DOHH2 (cell line): ENCODE data around the gene TNFRSF6B.

Source experiments
- EZH2phosphoT487 ChIP-seq: fragments of 200-600 bp; sonication (generic); IDR thresholded peaks from 2 replicates; pipeline ENCODE4 v1.6.1; 2017; ENCODE audit warnings: borderline replicate concordance, mild to moderate bottlenecking, antibody characterized with exemption, low read length, moderate library complexity, mixed read lengths
- TF ChIP-seq, protein P1 (sequence below): fragments of 200-600 bp; sonication (generic); IDR thresholded peaks from one replicate; pipeline ENCODE4 v1.5.1; 2014; ENCODE audit warnings: antibody characterized with exemption, mild to moderate bottlenecking, low read depth, low read length; ENCODE audit not compliant: poor library complexity, severe bottlenecking

DNA sequence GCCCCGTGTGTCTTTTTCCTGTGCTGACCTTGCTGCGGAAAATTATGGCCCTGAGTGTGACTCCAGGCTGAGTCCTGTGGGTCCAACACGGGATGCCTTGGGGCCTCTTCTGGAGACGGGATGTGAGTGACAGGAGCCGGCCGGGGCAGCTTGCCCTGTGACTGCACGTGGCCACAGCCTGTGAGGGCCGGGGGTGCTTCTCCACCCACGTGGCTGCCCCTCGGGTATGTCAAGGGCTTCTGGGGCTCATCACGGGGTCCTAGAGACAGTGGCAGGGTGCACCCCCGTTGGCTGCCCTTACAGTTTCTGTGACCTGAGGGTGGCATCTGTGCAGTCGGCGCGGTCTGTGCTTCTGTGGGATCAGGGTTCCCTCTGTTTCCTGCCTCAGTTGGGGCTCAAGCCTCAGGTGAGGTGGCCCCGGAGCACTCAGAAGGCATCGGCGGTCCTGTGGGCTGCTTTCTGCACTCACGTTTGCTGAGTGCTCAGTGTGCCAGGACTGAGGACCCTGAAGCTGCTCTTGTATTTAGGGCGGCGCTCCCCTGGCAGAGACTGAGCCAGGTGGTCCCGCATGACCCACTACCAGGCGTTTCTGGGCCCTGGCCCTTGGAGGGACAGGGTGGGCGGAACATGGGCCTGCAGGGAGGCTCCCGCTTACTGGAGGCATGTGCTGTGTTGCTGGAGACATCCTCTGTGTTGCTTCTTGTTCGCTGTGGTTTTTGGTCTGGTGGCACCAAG, 33.0 kb upstream of the TNFRSF6B start:
- TF ChIP-seq, protein P1, sequence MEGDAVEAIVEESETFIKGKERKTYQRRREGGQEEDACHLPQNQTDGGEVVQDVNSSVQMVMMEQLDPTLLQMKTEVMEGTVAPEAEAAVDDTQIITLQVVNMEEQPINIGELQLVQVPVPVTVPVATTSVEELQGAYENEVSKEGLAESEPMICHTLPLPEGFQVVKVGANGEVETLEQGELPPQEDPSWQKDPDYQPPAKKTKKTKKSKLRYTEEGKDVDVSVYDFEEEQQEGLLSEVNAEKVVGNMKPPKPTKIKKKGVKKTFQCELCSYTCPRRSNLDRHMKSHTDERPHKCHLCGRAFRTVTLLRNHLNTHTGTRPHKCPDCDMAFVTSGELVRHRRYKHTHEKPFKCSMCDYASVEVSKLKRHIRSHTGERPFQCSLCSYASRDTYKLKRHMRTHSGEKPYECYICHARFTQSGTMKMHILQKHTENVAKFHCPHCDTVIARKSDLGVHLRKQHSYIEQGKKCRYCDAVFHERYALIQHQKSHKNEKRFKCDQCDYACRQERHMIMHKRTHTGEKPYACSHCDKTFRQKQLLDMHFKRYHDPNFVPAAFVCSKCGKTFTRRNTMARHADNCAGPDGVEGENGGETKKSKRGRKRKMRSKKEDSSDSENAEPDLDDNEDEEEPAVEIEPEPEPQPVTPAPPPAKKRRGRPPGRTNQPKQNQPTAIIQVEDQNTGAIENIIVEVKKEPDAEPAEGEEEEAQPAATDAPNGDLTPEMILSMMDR: no peak
- no peak for TF ChIP-seq EZH2phosphoT487
